Measurements from ENCODE around the gene TMEM132D.

TMEM132D gene

GRCh38 chr12:129563266-129563665 lies 340.6 kb downstream of the TMEM132D start:
- TF ChIP-seq MAX (IDR thresholded peaks at IDR 0.05; ENCODE audit: low read depth, low read length) = no peak
- no peak for TF ChIP-seq POLR2A (IDR thresholded peaks at IDR 0.05; ENCODE audit: extremely low read depth, insufficient read length)
- no peak for TF ChIP-seq MYC (IDR thresholded peaks at IDR 0.05; ENCODE audit: low read depth, low read length)
- TF ChIP-seq CTCF (IDR thresholded peaks at IDR 0.05; ENCODE audit: low read depth, low read length) = no peak
- DNase-seq (ENCODE audit: low read depth) = no peak
- no peak overlapping the region for H3K4me3 ChIP-seq (ENCODE audit: low read depth, low read length)

- no peak for TF ChIP-seq MAX (IDR thresholded peaks at IDR 0.05; ENCODE audit: low read depth, low read length)
- TF ChIP-seq MYC (IDR thresholded peaks at IDR 0.05; ENCODE audit: low read depth, low read length) = no peak
- TF ChIP-seq POLR2A (IDR thresholded peaks at IDR 0.05; ENCODE audit: extremely low read depth, insufficient read length) = no peak
- no peak for TF ChIP-seq CTCF (IDR thresholded peaks at IDR 0.05; ENCODE audit: low read depth, low read length)
- no peak for DNase-seq (ENCODE audit: low read depth)
- H3K4me3 ChIP-seq (ENCODE audit: low read depth, low read length) = no peak overlapping the region
Measured at GRCh38 chr12:129561304-129561703, 342.5 kb downstream of the TMEM132D start.

GRCh38 chr12:129559776-129560175 lies 344.0 kb downstream of the TMEM132D start:
- TF ChIP-seq POLR2A (IDR thresholded peaks at IDR 0.05; ENCODE audit: extremely low read depth, insufficient read length) (no peak), CTCF (IDR thresholded peaks at IDR 0.05; ENCODE audit: low read depth, low read length) (no peak), MYC (IDR thresholded peaks at IDR 0.05; ENCODE audit: low read depth, low read length) (no peak), MAX (IDR thresholded peaks at IDR 0.05; ENCODE audit: low read depth, low read length) (no peak)
- DNase-seq (ENCODE audit: low read depth) = no peak
- no peak overlapping the region for H3K4me3 ChIP-seq (ENCODE audit: low read depth, low read length)

- no peak for TF ChIP-seq POLR2A (IDR thresholded peaks at IDR 0.05; ENCODE audit: extremely low read depth, insufficient read length)
- TF ChIP-seq CTCF (IDR thresholded peaks at IDR 0.05; ENCODE audit: low read depth, low read length) = no peak
- TF ChIP-seq MYC (IDR thresholded peaks at IDR 0.05; ENCODE audit: low read depth, low read length) = no peak
- no peak for TF ChIP-seq MAX (IDR thresholded peaks at IDR 0.05; ENCODE audit: low read depth, low read length)
- no peak for DNase-seq (ENCODE audit: low read depth)
- no peak overlapping the region for H3K4me3 ChIP-seq (ENCODE audit: low read depth, low read length)
Measured at GRCh38 chr12:129558036-129558435, 345.8 kb downstream of the TMEM132D start.

GRCh38 chr12:129556082-129556481 lies 347.7 kb downstream of the TMEM132D start:
- H3K4me3 ChIP-seq (ENCODE audit: low read depth, low read length) = no peak overlapping the region
- DNase-seq (ENCODE audit: low read depth) = no peak
- no peak for TF ChIP-seq MYC (IDR thresholded peaks at IDR 0.05; ENCODE audit: low read depth, low read length)
- no peak for TF ChIP-seq MAX (IDR thresholded peaks at IDR 0.05; ENCODE audit: low read depth, low read length)
- TF ChIP-seq POLR2A (IDR thresholded peaks at IDR 0.05; ENCODE audit: extremely low read depth, insufficient read length) = no peak

- no peak for TF ChIP-seq MYC (IDR thresholded peaks at IDR 0.05; ENCODE audit: low read depth, low read length)
- TF ChIP-seq POLR2A (IDR thresholded peaks at IDR 0.05; ENCODE audit: extremely low read depth, insufficient read length) = no peak
- no peak for TF ChIP-seq MAX (IDR thresholded peaks at IDR 0.05; ENCODE audit: low read depth, low read length)
- no peak for TF ChIP-seq CTCF (IDR thresholded peaks at IDR 0.05; ENCODE audit: low read depth, low read length)
- no peak overlapping the region for H3K4me3 ChIP-seq (ENCODE audit: low read depth, low read length)
- DNase-seq (ENCODE audit: low read depth) = peak; percentile 89
Measured at GRCh38 chr12:129552996-129553750, 350.7 kb downstream of the TMEM132D start.
